ENCODE data around the gene PGBD5. TPM values are rescaled to one million over a fixed set of nuclear protein-coding genes. Genes with fewer than 3 reads are reported as not detected.

PGBD5 gene
- total RNA-seq, 1 donor: not detected

DNA sequence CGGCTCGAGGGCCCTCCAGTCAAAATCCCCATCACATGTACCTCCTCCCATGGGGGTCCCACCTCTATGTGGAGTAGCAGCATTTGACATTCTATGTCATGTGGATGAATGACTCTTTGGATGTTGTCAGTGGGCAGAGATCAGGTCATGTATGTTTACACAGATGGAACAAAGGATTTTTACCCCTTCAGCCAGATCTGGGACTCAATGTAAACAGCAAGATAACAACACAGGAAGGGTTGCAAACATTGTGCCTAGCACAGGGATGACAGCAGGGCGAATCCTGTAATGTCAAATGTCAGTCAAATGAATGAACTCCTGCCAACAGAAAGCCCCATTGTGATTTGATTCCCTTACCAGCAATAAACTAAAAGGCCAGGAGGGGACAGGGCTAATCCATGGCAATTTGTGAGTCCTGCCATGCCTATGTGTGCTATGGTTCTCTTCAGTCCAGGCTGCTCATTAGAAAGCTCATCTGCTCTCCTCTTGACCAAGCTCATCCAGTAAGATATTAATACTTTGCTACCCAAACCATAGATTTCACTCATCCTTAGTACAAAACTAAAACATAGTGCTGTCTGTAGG lies 60.3 kb downstream of the PGBD5 start:
- DNase-seq (ENCODE audit: low read depth): no peak
- H3K4me3 ChIP-seq (ENCODE audit: low read depth, low read length): no peak overlapping the region
- TF ChIP-seq, protein P1, sequence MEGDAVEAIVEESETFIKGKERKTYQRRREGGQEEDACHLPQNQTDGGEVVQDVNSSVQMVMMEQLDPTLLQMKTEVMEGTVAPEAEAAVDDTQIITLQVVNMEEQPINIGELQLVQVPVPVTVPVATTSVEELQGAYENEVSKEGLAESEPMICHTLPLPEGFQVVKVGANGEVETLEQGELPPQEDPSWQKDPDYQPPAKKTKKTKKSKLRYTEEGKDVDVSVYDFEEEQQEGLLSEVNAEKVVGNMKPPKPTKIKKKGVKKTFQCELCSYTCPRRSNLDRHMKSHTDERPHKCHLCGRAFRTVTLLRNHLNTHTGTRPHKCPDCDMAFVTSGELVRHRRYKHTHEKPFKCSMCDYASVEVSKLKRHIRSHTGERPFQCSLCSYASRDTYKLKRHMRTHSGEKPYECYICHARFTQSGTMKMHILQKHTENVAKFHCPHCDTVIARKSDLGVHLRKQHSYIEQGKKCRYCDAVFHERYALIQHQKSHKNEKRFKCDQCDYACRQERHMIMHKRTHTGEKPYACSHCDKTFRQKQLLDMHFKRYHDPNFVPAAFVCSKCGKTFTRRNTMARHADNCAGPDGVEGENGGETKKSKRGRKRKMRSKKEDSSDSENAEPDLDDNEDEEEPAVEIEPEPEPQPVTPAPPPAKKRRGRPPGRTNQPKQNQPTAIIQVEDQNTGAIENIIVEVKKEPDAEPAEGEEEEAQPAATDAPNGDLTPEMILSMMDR (IDR thresholded peaks at IDR 0.05; ENCODE audit: insufficient read depth, low read depth, low read length): no peak

- TF ChIP-seq, protein P1 (IDR thresholded peaks at IDR 0.05; ENCODE audit: insufficient read depth, low read depth, low read length): no peak
- DNase-seq (ENCODE audit: low read depth): no peak
Observed at GRCh38 chr1:230362949-230363348, 63.2 kb downstream of the PGBD5 start.

DNA sequence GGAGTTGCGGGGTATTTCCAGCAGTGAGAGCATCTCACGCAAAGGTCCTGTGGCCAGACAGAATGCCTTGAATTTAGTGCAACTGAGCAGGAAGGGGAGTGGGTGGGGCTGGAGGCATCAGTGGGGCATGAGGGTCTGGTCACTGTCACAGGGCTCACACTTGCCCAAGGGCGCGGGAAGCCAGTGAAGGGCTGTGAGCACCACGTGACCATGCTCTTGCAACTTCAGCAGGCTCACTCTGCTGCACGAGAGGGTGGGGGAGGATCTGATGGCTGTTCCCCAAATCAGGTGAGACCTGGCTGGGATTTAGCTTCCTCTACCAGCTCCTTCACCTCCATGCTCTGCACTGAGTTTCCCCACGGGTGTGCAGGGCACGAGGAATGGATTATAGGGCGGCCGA lies 64.2 kb downstream of the PGBD5 start:
- no peak for DNase-seq (ENCODE audit: low read depth)
- TF ChIP-seq, protein P1 (IDR thresholded peaks at IDR 0.05; ENCODE audit: insufficient read depth, low read depth, low read length): no peak

More at GRCh38 chr1:230362949-230363348, 63.2 kb downstream of the PGBD5 start:
- no peak overlapping the region for H3K4me3 ChIP-seq (ENCODE audit: low read depth, low read length)

DNA sequence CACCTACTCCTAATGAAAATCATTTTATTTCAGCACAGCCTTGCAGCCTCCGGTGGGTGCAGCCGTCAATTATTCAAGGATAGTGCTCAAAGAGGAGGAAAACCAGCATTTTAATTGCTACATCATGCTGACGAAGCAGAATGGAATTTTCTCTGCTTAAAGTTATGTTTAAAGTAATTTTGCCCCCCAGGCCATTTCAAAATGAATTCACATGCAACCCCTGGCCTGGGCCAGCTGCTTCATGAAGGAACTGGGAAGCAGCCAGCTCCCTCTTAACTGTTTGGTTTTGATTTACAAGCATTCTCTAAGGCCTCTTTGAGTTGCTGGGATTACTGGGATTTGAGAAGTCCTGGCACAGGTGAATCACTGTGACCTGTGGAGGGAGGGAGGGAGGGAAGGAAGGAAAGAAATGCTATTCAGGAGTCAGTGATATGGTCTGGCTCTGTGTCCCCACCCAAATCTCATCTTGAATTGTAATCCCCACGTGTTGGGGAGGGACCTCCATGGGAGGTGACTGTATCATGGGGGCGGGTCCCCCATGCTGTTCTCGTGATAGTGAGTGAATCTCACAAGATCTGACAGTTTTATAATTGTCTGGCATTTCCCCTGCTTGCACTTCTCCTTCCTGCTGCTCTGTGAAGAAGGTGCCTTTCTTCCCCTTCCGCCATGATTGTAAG lies 66.0 kb downstream of the PGBD5 start:
- no peak overlapping the region for H3K4me3 ChIP-seq (ENCODE audit: low read depth, low read length)
- peak; percentile 76 for DNase-seq (ENCODE audit: low read depth)
- TF ChIP-seq, protein P1 (IDR thresholded peaks at IDR 0.05; ENCODE audit: insufficient read depth, low read depth, low read length): no peak

More for the DNA sequence above, 64.2 kb downstream of the PGBD5 start:
- H3K4me3 ChIP-seq (ENCODE audit: low read depth, low read length): no peak overlapping the region

- TF ChIP-seq, protein P1 (IDR thresholded peaks at IDR 0.05; ENCODE audit: insufficient read depth, low read depth, low read length): no peak
- H3K4me3 ChIP-seq (ENCODE audit: low read depth, low read length): no peak overlapping the region
Observed at GRCh38 chr1:230356869-230357794, 69.0 kb downstream of the PGBD5 start.

DNA sequence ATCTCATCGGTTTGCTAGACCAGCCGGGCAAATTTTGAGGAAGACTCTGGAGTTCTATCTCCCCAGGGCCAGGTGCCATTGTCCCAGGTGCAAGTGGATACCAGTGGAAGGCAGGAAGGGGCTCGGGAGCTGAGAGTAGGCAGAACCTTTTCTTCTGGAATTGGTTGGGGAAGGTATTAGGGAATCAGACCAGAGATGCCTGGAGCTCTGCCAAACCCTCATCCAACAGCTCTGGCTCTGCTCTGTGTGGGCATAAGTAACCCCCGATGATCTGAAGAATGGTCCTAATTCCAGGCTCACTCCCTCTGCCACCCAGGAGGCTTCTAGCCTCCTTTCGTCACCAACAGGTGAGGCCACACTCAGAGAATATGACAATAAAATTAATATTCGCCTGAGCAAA lies 69.9 kb downstream of the PGBD5 start:
- DNase-seq (ENCODE audit: low read depth): no peak
- TF ChIP-seq, protein P1 (IDR thresholded peaks at IDR 0.05; ENCODE audit: insufficient read depth, low read depth, low read length): no peak
- H3K4me3 ChIP-seq (ENCODE audit: low read depth, low read length): no peak overlapping the region

More at GRCh38 chr1:230356869-230357794, 69.0 kb downstream of the PGBD5 start:
- DNase-seq (ENCODE audit: low read depth): no peak

All from fibroblast of villous mesenchyme (primary cell).